Cardiac fibroblast (primary cell): ENCODE measurements around the gene SOD1.

Experiments
- DNase-seq, 2 donors: peaks; one replicate each; pipeline versions ENCODE4 v3.0.0 to v3.0.0-alpha.2; 2010; ENCODE audit warnings: low read depth in 2 of 2
- H3K4me3 ChIP-seq, 2 donors: replicated peaks in 1 of 2; 1 replicate in 1 of 2; 2 replicates in 1 of 2; pipeline ENCODE4 v1.5.1; 2011; ENCODE audit warnings: low read depth in 2 of 2, low read length in 2 of 2, mild to moderate bottlenecking in 2 of 2, moderate library complexity in 1 of 2
- CTCF ChIP-seq: IDR thresholded peaks from one replicate; pipeline ENCODE4 v1.5.1; 2011; ENCODE audit warnings: low read depth, mild to moderate bottlenecking, low read length, inconsistent platforms

SOD1 gene

GRCh38 chr21:31682620-31683019 is 23.1 kb downstream of the SOD1 start:
- DNase-seq, result no peak
- H3K4me3 ChIP-seq, result no peak overlapping the region
- TF ChIP-seq CTCF, result no peak

GRCh38 chr21:31683029-31683428 is 23.5 kb downstream of the SOD1 start:
- no peak for DNase-seq
- no peak overlapping the region for H3K4me3 ChIP-seq
- no peak for TF ChIP-seq CTCF

- no peak overlapping the region for H3K4me3 ChIP-seq
- TF ChIP-seq CTCF, result no peak
- DNase-seq, result no peak
These were observed 25.4 kb downstream of the SOD1 start for GRCh38 chr21:31684918-31685317.

- no peak overlapping the region for H3K4me3 ChIP-seq
- no peak for TF ChIP-seq CTCF
- DNase-seq, result no peak
These were observed 26.9 kb downstream of the SOD1 start for GRCh38 chr21:31686272-31686915.

- no peak for TF ChIP-seq CTCF
These were observed 27.6 kb downstream of the SOD1 start for GRCh38 chr21:31687108-31687507.

GRCh38 chr21:31688603-31689368 is 29.3 kb downstream of the SOD1 start:
- TF ChIP-seq CTCF, result no peak
- no peak for DNase-seq
- H3K4me3 ChIP-seq, result no peak overlapping the region

More at GRCh38 chr21:31687108-31687507, 27.6 kb downstream of the SOD1 start:
- no peak overlapping the region for H3K4me3 ChIP-seq
- no peak for DNase-seq
